Measurements from ENCODE around the gene TMEM272. TPM values are rescaled to one million over a fixed set of nuclear protein-coding genes. Genes with fewer than 3 reads are reported as not detected.

TMEM272 gene
- total RNA-seq, 1 donor from 2014 or later = 0.26 TPM

DNA sequence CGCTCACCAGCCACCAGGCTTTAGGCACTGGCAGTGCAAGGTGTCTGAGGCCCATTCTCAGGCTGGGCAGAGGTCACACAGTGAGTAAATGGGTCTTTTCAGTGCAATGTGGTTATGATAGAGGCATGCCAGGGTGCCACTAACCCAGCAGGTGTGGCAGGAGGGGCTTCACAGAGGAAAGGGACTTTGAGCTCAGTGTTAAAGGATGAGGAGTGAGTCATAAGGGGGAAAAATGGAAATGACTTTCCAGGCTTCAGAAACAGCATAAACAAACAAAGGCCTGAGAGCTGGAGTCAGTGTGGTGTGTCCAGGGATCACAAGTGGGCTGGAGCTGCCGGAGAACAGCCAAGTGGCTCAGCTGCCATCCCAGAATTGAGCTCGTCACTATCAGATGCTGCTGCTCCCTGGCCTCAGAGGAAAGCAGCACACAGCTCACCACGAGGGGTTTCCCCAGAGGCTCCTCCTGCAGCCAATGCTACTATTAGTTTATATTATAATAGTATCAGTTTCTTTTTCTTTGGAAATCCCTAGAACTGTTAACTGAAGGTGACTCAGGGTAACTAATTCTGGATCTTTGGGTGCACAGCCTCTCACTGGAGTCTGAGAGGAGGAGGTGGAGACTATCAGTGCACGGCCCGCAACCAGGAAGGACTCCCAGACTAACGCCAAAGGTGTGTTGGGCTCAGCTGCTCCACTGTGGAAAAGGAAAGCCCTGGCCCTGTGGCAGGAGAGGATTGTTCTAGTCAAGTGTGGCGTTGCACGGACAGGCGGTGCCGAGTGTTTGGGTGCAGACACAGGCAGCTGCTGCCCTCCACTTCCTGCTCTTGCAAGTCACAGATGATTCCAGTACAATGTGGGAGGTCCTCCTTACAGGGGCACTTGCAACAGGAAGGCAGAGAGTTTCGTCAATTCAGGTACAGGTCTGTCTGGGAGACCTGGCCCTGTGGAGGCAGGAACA, 80.5 kb downstream of the TMEM272 start:
- Mint-ChIP-seq H3K27ac (peak overlapping the region; percentile 96), H3K9me3 (no peaks in the 10 kb centered on the region), H3K4me1 (ENCODE audit: low read depth) (peaks cover 41% of the 10 kb centered on the region), H3K27me3 (ENCODE audit: insufficient read depth) (no peaks in the 10 kb centered on the region), H3K36me3 (ENCODE audit: low read depth) (peaks cover 17% of the 10 kb centered on the region), H3K4me3 (peak overlapping the region; percentile 79)
- DNase-seq (ENCODE audit: low spot score) = peak; percentile 43
- intact Hi-C loops (cut with micrococcal nuclease) = loop anchor here (1.0 to 10.0 kb wide), 7 partner anchors 26 to 311 kb away; partner anchors contain the start of genes INTS6 and WDFY2

DNA sequence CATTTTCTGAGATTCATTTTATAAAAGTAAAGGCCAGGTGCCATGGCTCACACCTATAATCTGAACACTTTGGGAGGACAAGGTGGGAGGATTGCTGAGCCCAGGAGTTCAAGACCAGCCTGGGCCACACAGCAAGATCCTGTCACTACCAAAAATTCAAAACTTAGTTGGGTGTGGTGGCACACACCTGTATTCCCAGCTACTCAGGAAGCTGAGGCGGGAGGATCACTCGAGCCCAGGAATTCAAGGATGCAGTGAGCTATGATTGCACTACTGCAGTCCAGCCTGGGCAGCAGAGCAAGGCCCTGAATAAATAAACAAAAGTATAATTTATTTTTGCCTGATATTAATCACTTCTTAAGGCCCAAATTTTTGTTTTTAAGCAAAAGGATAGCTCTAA, 81.5 kb downstream of the TMEM272 start:
- Mint-ChIP-seq H3K4me1 (ENCODE audit: low read depth) (peaks cover 41% of the 10 kb centered on the region), H3K9me3 (no peaks in the 10 kb centered on the region), H3K4me3 (no peak overlapping the region), H3K27ac (no peak overlapping the region), H3K36me3 (ENCODE audit: low read depth) (peaks cover 17% of the 10 kb centered on the region), H3K27me3 (ENCODE audit: insufficient read depth) (no peaks in the 10 kb centered on the region)
- no peak for DNase-seq (ENCODE audit: low spot score)
- intact Hi-C loops (cut with micrococcal nuclease) = loop anchor here (10.0 kb wide), 1 partner anchor 149 kb away; no protein-coding TSS in a partner anchor

Other genes with a start within 250 kb of the TMEM272 start
- 3.3 and 3.5 TPM in 2 replicates for gene DHRS12, start 41.0 kb downstream of the TMEM272 start, total RNA-seq
- not detected in 2 replicates for gene CCDC70, start 16.8 kb upstream of the TMEM272 start, total RNA-seq
- gene ATP7B, start 166.3 kb upstream of the TMEM272 start, total RNA-seq = 0.98 and 1.1 TPM in 2 replicates
- 24.7 and 28.6 TPM in 2 replicates for gene ALG11, start 167.2 kb upstream of the TMEM272 start, total RNA-seq
- 12.5 and 14.0 TPM in 2 replicates for gene UTP14C, start 179.5 kb upstream of the TMEM272 start, total RNA-seq

Data from activated T-helper 1 cell treated with anti-CD3 and anti-CD28 coated beads, Interleukin-12 subunit alpha, Interleukin-12 subunit beta, Interleukin-2, Interleukin-4 antibody, amounts not matched to agents 30 ng/mL and 10 ng/mL and 1 ng/mL, durations not matched to agents 14 hours and 24 hours and 36 hours (primary cell).